ENCODE measurements around the gene WWC1.
A peak's percentile ranks its signal among the peaks of the same experiment; 100 is the strongest.

The WWC1 gene

GRCh38 chr5:168263121-168263520 lies 28.3 kb upstream of the WWC1 start:
- no peak for TF ChIP-seq CTCF (IDR thresholded peaks at IDR 0.05; ENCODE audit: poor library complexity, severe bottlenecking)
- Histone ChIP-seq H3K36me3 (ENCODE audit: low read depth) (no peaks in the 10 kb centered on the region), H3K4me1 (ENCODE audit: insufficient read depth, poor library complexity, severe bottlenecking) (no peaks in the 10 kb centered on the region), H3K9me3 (ENCODE audit: severe bottlenecking) (no peaks in the 10 kb centered on the region), H3K27ac (ENCODE audit: poor library complexity, severe bottlenecking) (no peak overlapping the region), H3K27me3 (ENCODE audit: insufficient read depth, poor library complexity, severe bottlenecking) (no peaks in the 10 kb centered on the region), H3K4me3 (ENCODE audit: severe bottlenecking) (no peak overlapping the region)
- ATAC-seq (ENCODE audit: low read depth) (no peak), DNase-seq (ENCODE audit: low spot score) (no peak)

DNA sequence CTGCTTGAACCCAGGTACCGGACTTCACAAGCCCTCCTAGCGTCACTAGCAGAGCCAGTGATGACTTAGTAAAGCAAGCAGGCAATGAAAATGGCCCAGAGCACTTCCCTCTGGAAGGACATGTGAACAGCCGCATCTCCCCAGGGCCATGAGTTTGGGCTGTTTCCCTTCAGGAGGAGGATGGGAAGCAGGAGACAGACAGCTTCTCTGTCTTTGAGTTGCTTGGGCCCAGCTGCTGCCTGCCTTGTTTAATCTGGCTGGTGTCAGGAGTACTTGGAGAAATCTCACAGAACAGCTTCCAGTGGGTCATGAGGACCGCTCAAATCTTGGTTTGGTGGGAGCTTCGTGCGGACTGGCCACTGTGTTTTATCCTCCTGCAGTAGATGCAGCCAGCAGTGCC lies 25.4 kb upstream of the WWC1 start:
- no peaks in the 10 kb centered on the region for H3K27me3 ChIP-seq (ENCODE audit: insufficient read depth, poor library complexity, severe bottlenecking)
- no peak overlapping the region for H3K4me3 ChIP-seq (ENCODE audit: severe bottlenecking)
- H3K36me3 ChIP-seq (ENCODE audit: low read depth), result no peaks in the 10 kb centered on the region
- no peaks in the 10 kb centered on the region for H3K9me3 ChIP-seq (ENCODE audit: severe bottlenecking)
- H3K27ac ChIP-seq (ENCODE audit: poor library complexity, severe bottlenecking), result no peak overlapping the region
- no peak for TF ChIP-seq CTCF (IDR thresholded peaks at IDR 0.05; ENCODE audit: poor library complexity, severe bottlenecking)
- DNase-seq (ENCODE audit: low spot score), result no peak
- no peak for ATAC-seq (ENCODE audit: low read depth)
- peaks cover 8% of the 10 kb centered on the region for H3K4me1 ChIP-seq (ENCODE audit: insufficient read depth, poor library complexity, severe bottlenecking)

GRCh38 chr5:168268949-168269936 lies 22.2 kb upstream of the WWC1 start:
- peak; percentile 95 for DNase-seq (ENCODE audit: low spot score)
- peak; percentile 99 for TF ChIP-seq CTCF (IDR thresholded peaks at IDR 0.05; ENCODE audit: poor library complexity, severe bottlenecking)
- Histone ChIP-seq H3K27me3 (ENCODE audit: insufficient read depth, poor library complexity, severe bottlenecking) (no peaks in the 10 kb centered on the region), H3K36me3 (ENCODE audit: low read depth) (no peaks in the 10 kb centered on the region), H3K27ac (ENCODE audit: poor library complexity, severe bottlenecking) (peak overlapping the region; percentile 3), H3K4me3 (ENCODE audit: severe bottlenecking) (peak overlapping the region; percentile 2), H3K9me3 (ENCODE audit: severe bottlenecking) (no peaks in the 10 kb centered on the region), H3K4me1 (ENCODE audit: insufficient read depth, poor library complexity, severe bottlenecking) (peaks cover 8% of the 10 kb centered on the region)
- ATAC-seq (ENCODE audit: low read depth), result peak; percentile 96

GRCh38 chr5:168269937-168270330 lies 21.5 kb upstream of the WWC1 start:
- Histone ChIP-seq H3K36me3 (ENCODE audit: low read depth) (no peaks in the 10 kb centered on the region), H3K9me3 (ENCODE audit: severe bottlenecking) (no peaks in the 10 kb centered on the region), H3K4me1 (ENCODE audit: insufficient read depth, poor library complexity, severe bottlenecking) (peaks cover 8% of the 10 kb centered on the region), H3K4me3 (ENCODE audit: severe bottlenecking) (no peak overlapping the region), H3K27me3 (ENCODE audit: insufficient read depth, poor library complexity, severe bottlenecking) (no peaks in the 10 kb centered on the region), H3K27ac (ENCODE audit: poor library complexity, severe bottlenecking) (peak overlapping the region; percentile 3)
- DNase-seq (ENCODE audit: low spot score), result no peak
- TF ChIP-seq CTCF (IDR thresholded peaks at IDR 0.05; ENCODE audit: poor library complexity, severe bottlenecking), result no peak
- ATAC-seq (ENCODE audit: low read depth), result peak; percentile 18; the same call in 1 of the 3 replicates

GRCh38 chr5:168270476-168270875 lies 21.0 kb upstream of the WWC1 start:
- ATAC-seq (ENCODE audit: low read depth), result no peak
- no peaks in the 10 kb centered on the region for H3K36me3 ChIP-seq (ENCODE audit: low read depth)
- TF ChIP-seq CTCF (IDR thresholded peaks at IDR 0.05; ENCODE audit: poor library complexity, severe bottlenecking), result no peak
- H3K4me1 ChIP-seq (ENCODE audit: insufficient read depth, poor library complexity, severe bottlenecking), result peaks cover 8% of the 10 kb centered on the region
- H3K4me3 ChIP-seq (ENCODE audit: severe bottlenecking), result no peak overlapping the region
- H3K27ac ChIP-seq (ENCODE audit: poor library complexity, severe bottlenecking), result no peak overlapping the region
- DNase-seq (ENCODE audit: low spot score), result no peak
- no peaks in the 10 kb centered on the region for H3K9me3 ChIP-seq (ENCODE audit: severe bottlenecking)
- H3K27me3 ChIP-seq (ENCODE audit: insufficient read depth, poor library complexity, severe bottlenecking), result no peaks in the 10 kb centered on the region

All from RWPE2 (cell line).